Measurements from ENCODE around the gene RAB11FIP4. TPM values are rescaled to one million over a fixed set of nuclear protein-coding genes. Genes with fewer than 3 reads are reported as not detected.

Gene RAB11FIP4
- total RNA-seq, 2 donors from 2014 or later = 19.7 to 21.7 TPM

- Mint-ChIP-seq H3K27me3 (peaks cover 31% of the 10 kb centered on the region), H3K4me3 (peak overlapping the region; percentile 50), H3K9me3 (no peaks in the 10 kb centered on the region), H3K36me3 (ENCODE audit: low read depth) (no peaks in the 10 kb centered on the region), H3K4me1 (peaks cover 5% of the 10 kb centered on the region), H3K27ac (no peak overlapping the region)
- ATAC-seq (replicated peaks) = no peak
Measured at GRCh38 chr17:31392002-31392855, 754 bp downstream of the RAB11FIP4 start.

GRCh38 chr17:31392856-31393748, 1.6 kb downstream of the RAB11FIP4 start:
- no peak for ATAC-seq (replicated peaks)
- Mint-ChIP-seq H3K27me3 (peaks cover 31% of the 10 kb centered on the region), H3K4me3 (peak overlapping the region; percentile 50), H3K36me3 (ENCODE audit: low read depth) (no peaks in the 10 kb centered on the region), H3K9me3 (no peaks in the 10 kb centered on the region), H3K4me1 (peaks cover 5% of the 10 kb centered on the region), H3K27ac (no peak overlapping the region)

- H3K27me3 Mint-ChIP-seq = peaks cover 31% of the 10 kb centered on the region
- no peaks in the 10 kb centered on the region for H3K36me3 Mint-ChIP-seq (ENCODE audit: low read depth)
- peaks cover 5% of the 10 kb centered on the region for H3K4me1 Mint-ChIP-seq
- no peaks in the 10 kb centered on the region for H3K9me3 Mint-ChIP-seq
- H3K27ac Mint-ChIP-seq = no peak overlapping the region
- H3K4me3 Mint-ChIP-seq = peak overlapping the region; percentile 31
- ATAC-seq (replicated peaks) = no peak
Measured at GRCh38 chr17:31393749-31394146, 2.3 kb downstream of the RAB11FIP4 start.

- Mint-ChIP-seq H3K27me3 (peaks cover 31% of the 10 kb centered on the region), H3K4me1 (peaks cover 5% of the 10 kb centered on the region), H3K9me3 (no peaks in the 10 kb centered on the region), H3K36me3 (ENCODE audit: low read depth) (no peaks in the 10 kb centered on the region), H3K27ac (no peak overlapping the region), H3K4me3 (no peak overlapping the region)
- ATAC-seq (replicated peaks) = no peak
Measured at GRCh38 chr17:31394544-31394943, 3.1 kb downstream of the RAB11FIP4 start.

DNA sequence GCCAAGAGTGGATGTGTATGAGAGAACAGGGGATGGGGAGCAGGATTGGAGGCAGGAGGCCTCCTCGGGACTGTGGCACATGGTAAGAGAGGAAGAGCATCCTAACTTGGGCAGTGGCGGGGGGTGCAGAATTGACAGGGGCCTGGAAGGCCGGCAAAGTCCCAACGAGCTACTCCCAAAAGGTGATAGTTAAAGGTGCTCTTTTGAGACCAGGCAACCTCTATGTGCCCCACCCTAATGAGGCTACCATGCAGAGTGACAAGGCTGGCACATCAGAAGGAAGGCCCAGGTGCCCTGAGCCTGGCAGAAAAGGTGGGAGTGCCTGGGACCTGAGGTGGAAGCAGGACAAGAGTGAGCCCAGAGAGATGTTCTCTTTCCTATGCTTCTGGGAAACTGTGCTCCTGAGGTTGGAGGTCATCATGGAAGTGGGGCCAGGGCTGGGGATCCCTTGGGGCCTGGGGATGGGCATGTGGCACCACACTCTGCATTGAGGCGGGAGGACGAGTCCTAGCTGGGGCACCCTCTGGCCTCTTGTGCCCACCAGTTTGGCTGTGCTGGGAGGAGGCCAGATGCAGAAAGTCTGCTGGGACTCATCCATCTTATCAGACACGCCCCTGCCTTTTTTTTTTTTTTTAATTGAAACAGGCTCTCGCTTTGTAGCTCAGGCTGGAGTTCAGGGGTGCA, 5.9 kb downstream of the RAB11FIP4 start:
- H3K9me3 Mint-ChIP-seq = no peaks in the 10 kb centered on the region
- H3K27me3 Mint-ChIP-seq = peaks cover 29% of the 10 kb centered on the region
- H3K36me3 Mint-ChIP-seq (ENCODE audit: low read depth) = no peaks in the 10 kb centered on the region
- no peak overlapping the region for H3K4me3 Mint-ChIP-seq
- peaks cover 3% of the 10 kb centered on the region for H3K4me1 Mint-ChIP-seq
- H3K27ac Mint-ChIP-seq = no peak overlapping the region
- no peak for ATAC-seq (replicated peaks)

DNA sequence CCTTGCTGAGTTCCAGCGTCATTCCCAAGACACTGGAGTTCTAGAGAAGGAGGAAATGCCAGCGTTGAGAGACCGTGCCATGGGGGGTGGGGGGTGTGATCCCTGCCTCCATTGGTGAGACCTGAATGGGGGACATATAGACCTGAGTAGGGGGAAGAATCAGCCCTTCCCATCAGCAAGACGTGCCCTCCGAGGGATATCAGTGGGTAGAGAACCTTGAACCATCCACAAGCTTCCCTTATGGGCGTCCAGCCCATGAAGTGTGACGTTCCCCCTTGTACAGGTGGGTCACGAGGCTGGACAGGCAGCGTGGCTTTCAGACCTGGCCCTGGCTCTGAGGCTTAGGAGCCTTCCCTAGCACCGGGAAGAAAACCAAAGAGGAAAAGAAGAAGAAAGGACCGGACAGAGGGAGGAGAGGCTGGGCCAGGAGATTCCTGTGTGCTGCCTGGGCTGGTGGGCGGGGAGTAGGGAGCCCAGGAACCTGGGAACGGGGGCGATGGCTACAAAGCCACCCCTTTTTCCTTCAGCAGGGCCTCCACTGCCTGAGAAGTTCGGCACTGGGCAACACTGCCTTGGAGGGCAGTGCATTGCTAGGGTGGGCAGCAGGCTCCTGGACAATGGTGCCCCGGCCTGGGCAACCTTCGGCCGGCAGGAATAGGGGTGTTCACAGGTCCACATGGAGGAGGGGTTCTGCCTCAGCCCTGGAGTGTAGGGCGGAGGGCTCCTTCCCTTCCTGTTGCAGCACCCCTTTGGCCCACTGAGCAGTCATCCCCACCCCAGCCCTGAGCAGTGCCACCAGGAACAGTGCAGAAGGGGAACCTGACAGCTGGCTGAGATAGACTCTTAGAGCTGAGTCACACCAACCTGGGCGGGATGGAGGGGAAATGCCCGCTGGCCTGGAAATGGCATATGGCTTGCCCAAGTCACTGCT, 7.2 kb downstream of the RAB11FIP4 start:
- Mint-ChIP-seq H3K9me3 (no peaks in the 10 kb centered on the region), H3K27me3 (peaks cover 18% of the 10 kb centered on the region), H3K4me1 (no peaks in the 10 kb centered on the region), H3K27ac (no peak overlapping the region), H3K4me3 (no peak overlapping the region), H3K36me3 (ENCODE audit: low read depth) (no peaks in the 10 kb centered on the region)
- ATAC-seq (replicated peaks) = no peak

- Mint-ChIP-seq H3K36me3 (ENCODE audit: low read depth) (no peaks in the 10 kb centered on the region), H3K27me3 (peaks cover 6% of the 10 kb centered on the region), H3K4me1 (no peaks in the 10 kb centered on the region), H3K4me3 (no peak overlapping the region), H3K9me3 (no peaks in the 10 kb centered on the region), H3K27ac (no peak overlapping the region)
- ATAC-seq (replicated peaks) = no peak
Measured at GRCh38 chr17:31400481-31400950, 9.0 kb downstream of the RAB11FIP4 start.

DNA sequence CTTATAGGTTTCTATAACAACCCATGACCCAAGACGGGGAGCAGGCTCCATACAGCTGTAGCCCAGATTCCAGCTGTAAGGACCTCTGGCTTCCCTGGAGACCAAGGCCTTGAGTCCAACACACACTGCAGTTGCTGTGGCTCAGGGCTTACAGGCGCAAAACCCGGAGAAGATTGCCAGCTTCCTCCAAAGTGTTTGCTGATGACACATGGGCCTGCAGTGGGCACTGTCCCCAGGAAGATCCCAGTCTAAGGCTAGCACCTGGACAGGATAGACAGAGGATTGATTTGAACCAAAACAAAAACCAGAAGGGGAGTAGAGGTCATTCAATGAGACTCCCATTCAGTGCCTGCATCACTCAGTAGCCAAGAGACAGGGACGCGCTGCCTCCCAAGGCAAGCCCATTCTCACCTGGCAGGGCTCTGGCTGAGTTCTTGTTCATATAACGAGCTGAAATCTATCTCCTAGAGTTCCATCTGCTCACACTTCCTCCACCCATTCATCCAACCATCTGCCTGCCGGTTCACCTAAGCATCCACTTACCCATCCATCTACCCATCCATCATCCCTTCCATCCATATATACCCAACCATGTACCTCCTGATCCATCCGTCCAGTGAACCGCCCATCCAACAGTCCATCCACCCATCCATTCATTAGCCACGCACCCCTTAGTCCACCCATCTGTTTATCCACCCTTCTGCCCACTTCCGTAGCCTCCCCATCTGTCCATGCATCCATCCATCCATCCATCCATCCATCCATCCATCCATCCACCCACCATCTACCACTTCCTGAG, 10.2 kb downstream of the RAB11FIP4 start:
- ATAC-seq (replicated peaks) = no peak
- Mint-ChIP-seq H3K4me3 (no peak overlapping the region), H3K27me3 (peaks cover 5% of the 10 kb centered on the region), H3K36me3 (ENCODE audit: low read depth) (no peaks in the 10 kb centered on the region), H3K4me1 (no peaks in the 10 kb centered on the region), H3K27ac (no peak overlapping the region), H3K9me3 (no peaks in the 10 kb centered on the region)

DNA sequence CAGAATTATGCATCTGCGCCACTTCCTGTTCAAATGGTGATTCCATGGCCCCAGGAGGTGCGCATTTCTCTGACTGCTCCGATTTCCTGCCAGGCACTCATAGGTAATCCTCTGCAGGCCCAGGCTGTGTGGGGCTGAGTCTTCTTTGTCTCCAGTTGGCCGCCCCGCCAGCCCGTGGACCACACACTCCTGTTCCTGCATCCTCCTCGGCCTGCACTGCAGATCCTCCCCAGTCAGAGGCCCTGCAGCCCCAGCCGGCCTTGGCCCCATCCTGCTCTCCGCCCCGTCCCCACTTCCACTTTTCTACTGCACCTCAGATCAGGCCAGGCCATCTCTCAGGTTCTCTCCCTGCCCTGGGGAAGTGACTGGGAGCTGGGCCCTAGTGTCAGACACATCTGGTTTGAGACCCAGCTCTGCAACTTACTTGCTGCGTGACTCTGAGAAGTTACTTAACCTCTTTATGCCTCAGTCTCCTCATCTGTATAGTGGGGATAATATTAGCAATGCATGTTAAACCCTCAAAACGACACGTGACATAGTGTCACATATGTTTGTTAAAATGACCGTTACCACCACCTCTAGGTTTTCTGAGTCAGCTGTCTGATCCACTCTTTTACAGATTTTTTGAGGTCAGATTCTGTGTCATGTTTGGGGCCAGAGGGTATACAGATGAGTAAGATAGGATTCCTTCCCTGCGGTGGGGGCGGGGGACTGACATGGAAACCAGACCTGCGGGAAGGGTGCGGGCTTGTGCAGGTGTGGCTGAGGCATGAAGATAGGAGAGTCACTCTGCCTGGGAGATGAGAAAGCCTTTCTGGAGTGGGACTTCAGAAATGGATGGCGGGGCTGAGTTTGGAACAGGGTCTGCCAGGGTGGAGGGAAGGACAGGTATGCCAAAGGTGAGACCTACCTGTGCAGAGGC, 12.8 kb downstream of the RAB11FIP4 start:
- peak; percentile 69 for ATAC-seq (replicated peaks)
- no peak overlapping the region for H3K4me3 Mint-ChIP-seq

DNA sequence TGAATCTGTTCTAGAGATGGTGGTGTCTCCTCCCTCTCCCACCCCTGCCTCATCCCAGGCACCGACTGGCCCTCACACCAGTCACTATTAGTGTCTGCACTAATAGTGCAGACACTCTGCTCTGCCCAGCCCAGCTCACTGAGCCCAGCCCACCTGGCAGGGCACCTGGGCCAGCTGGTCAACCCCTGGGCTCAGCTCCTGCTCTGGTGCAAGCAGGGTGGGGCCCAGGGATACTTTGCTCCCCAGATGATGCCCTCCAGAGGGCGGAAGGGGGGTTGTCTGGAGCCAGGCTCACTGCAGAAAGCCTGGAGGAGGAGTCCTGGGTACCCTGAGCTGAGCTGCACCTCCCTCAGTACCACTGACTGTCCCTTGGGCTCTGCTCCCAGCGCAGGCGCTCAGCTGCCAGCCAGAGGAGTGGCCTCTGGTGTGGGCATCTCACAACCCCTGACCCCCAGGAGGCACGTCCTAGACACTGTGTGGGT, 14.5 kb downstream of the RAB11FIP4 start:
- ATAC-seq (replicated peaks) = no peak
- Mint-ChIP-seq H3K27ac (no peak overlapping the region), H3K27me3 (peaks cover 4% of the 10 kb centered on the region), H3K9me3 (no peaks in the 10 kb centered on the region), H3K4me1 (no peaks in the 10 kb centered on the region), H3K4me3 (no peak overlapping the region), H3K36me3 (ENCODE audit: low read depth) (no peaks in the 10 kb centered on the region)

More for the DNA sequence above, 12.8 kb downstream of the RAB11FIP4 start:
- Mint-ChIP-seq H3K27ac (no peak overlapping the region), H3K36me3 (ENCODE audit: low read depth) (no peaks in the 10 kb centered on the region), H3K4me1 (no peaks in the 10 kb centered on the region), H3K9me3 (no peaks in the 10 kb centered on the region), H3K27me3 (peaks cover 5% of the 10 kb centered on the region)

- ATAC-seq (replicated peaks) = no peak
- peaks cover 4% of the 10 kb centered on the region for H3K27me3 Mint-ChIP-seq
- peak overlapping the region; percentile 47 for H3K27ac Mint-ChIP-seq
- H3K4me3 Mint-ChIP-seq = no peak overlapping the region
- no peaks in the 10 kb centered on the region for H3K36me3 Mint-ChIP-seq (ENCODE audit: low read depth)
- no peaks in the 10 kb centered on the region for H3K9me3 Mint-ChIP-seq
- H3K4me1 Mint-ChIP-seq = no peaks in the 10 kb centered on the region
Measured at GRCh38 chr17:31408586-31408985, 17.1 kb downstream of the RAB11FIP4 start.

DNA sequence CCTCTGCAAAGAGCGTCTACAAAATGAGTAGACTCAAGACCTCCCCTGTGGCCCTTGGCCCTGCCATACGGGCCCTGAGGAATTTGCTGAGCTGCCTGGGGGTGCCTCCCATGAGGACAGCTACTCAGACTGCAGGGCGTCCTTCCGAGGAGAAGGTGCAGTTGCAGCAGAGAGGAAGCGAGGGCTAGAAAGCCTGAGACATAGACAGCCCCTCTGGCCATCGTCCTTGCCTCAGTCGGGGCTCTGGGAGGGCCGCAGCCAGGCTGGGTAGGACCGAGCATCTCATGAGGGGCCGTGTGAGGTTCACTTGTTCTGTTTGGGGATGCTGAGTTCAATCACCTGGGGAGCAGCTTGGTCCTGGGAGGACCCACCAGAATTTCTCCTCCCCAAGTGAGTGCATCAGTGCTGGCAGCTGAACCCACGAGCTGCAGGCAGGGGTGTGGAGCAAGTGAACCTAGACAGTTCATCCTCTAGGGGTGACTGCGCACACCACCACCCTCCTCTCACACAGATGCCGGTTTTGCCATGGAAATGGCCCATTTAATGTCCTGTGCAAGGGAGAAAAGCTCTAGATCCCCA, 20.3 kb downstream of the RAB11FIP4 start:
- H3K4me1 Mint-ChIP-seq = no peaks in the 10 kb centered on the region
- no peak overlapping the region for H3K4me3 Mint-ChIP-seq
- H3K36me3 Mint-ChIP-seq (ENCODE audit: low read depth) = no peaks in the 10 kb centered on the region
- ATAC-seq (replicated peaks) = no peak
- H3K27ac Mint-ChIP-seq = no peak overlapping the region
- H3K27me3 Mint-ChIP-seq = peaks cover 4% of the 10 kb centered on the region
- no peaks in the 10 kb centered on the region for H3K9me3 Mint-ChIP-seq

Measured in activated T-helper 17 cell treated with anti-CD3 and anti-CD28 coated beads, Interleukin-2, amount 50 U/mL, for 72 hours (primary cell).